Stimulated activated CD8-positive, alpha-beta memory T cell treated with anti-CD3 and anti-CD28 coated beads, Interleukin-7, amount 100 ng/mL, for 48 hours (primary cell): Measurements from ENCODE around the gene BICD1.

Experiments
- DNase-seq, 2 donors: peaks; one replicate each; pipeline ENCODE4 v3.0.0-alpha.2; 2020; ENCODE audit warnings: low read depth in 1 of 2; ENCODE audit errors: extremely low read depth in 1 of 2

Gene BICD1

GRCh38 chr12:32100888-32101287, 5.8 kb upstream of the BICD1 start:
- no peak for DNase-seq

- no peak for DNase-seq
These were observed 4.4 kb upstream of the BICD1 start for GRCh38 chr12:32102234-32102633.

GRCh38 chr12:32104572-32105355, 1.9 kb upstream of the BICD1 start:
- no peak for DNase-seq

GRCh38 chr12:32105986-32106516, 596 bp upstream of the BICD1 start:
- DNase-seq, result no peak

GRCh38 chr12:32107359-32108267, 966 bp downstream of the BICD1 start:
- peak in 1 of 2 donors; percentile 7 for DNase-seq

- no peak for DNase-seq
These were observed 2.1 kb downstream of the BICD1 start for GRCh38 chr12:32108787-32109186.

GRCh38 chr12:32110417-32110816, 3.8 kb downstream of the BICD1 start:
- DNase-seq, result no peak

GRCh38 chr12:32110942-32111341, 4.3 kb downstream of the BICD1 start:
- DNase-seq, result no peak

GRCh38 chr12:32115404-32116104, 8.9 kb downstream of the BICD1 start:
- no peak for DNase-seq

GRCh38 chr12:32116897-32117296, 10.2 kb downstream of the BICD1 start:
- DNase-seq, result no peak

- no peak for DNase-seq
These were observed 10.7 kb downstream of the BICD1 start for GRCh38 chr12:32117316-32117715.

- DNase-seq, result no peak
These were observed 12.2 kb downstream of the BICD1 start for GRCh38 chr12:32118806-32119205.

- no peak for DNase-seq
These were observed 13.8 kb downstream of the BICD1 start for GRCh38 chr12:32120419-32120818.

- DNase-seq, result no peak
These were observed 18.0 kb downstream of the BICD1 start for GRCh38 chr12:32124637-32125036.

GRCh38 chr12:32125455-32126084, 18.9 kb downstream of the BICD1 start:
- no peak for DNase-seq

GRCh38 chr12:32126720-32127119, 20.1 kb downstream of the BICD1 start:
- DNase-seq, result no peak

- no peak for DNase-seq
These were observed 25.0 kb downstream of the BICD1 start for GRCh38 chr12:32131666-32132065.

GRCh38 chr12:32134101-32134888, 27.6 kb downstream of the BICD1 start:
- DNase-seq, result peak; percentile 33 to 71

GRCh38 chr12:32135967-32136366, 29.3 kb downstream of the BICD1 start:
- no peak for DNase-seq

GRCh38 chr12:32136404-32136803, 29.8 kb downstream of the BICD1 start:
- no peak for DNase-seq
